ENCODE measurements around the gene ELOVL6. TPM values are rescaled to one million over a fixed set of nuclear protein-coding genes. Genes with fewer than 3 reads are reported as not detected.
A peak's percentile ranks its signal among the peaks of the same experiment; 100 is the strongest.

ELOVL6 gene
- total and polyA plus RNA-seq, 9 donors: 0.36 to 10.4 (median 3.6) TPM

DNA sequence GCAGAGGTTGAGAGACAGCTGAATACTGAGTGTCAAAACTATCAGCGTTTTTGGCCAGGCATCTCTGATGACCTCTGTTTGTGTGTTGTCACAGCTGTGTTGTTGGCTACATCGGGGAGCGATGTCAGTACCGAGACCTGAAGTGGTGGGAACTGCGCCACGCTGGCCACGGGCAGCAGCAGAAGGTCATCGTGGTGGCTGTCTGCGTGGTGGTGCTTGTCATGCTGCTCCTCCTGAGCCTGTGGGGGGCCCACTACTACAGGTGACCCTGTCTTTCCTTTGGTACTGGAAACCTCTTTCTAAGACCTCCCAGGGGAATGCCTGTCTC lies 198.9 kb downstream of the ELOVL6 start:
- no peaks in the 10 kb centered on the region for H3K9me3 ChIP-seq
- H3K4me1 ChIP-seq (ENCODE audit: insufficient read depth): no peaks in the 10 kb centered on the region
- no peak for DNase-seq
- no peak overlapping the region for H3K4me3 ChIP-seq
- intact Hi-C loops (cut with DNase I): loop anchor here in 3 of 4 donors (2.0 to 5.0 kb wide), 2 partner anchors 517 to 518 kb away; no protein-coding TSS in a partner anchor
- no peak for TF ChIP-seq POLR2A (IDR thresholded peaks at IDR 0.05)
- no peak for TF ChIP-seq EP300 (IDR thresholded peaks at IDR 0.05)
- TF ChIP-seq, protein P1, sequence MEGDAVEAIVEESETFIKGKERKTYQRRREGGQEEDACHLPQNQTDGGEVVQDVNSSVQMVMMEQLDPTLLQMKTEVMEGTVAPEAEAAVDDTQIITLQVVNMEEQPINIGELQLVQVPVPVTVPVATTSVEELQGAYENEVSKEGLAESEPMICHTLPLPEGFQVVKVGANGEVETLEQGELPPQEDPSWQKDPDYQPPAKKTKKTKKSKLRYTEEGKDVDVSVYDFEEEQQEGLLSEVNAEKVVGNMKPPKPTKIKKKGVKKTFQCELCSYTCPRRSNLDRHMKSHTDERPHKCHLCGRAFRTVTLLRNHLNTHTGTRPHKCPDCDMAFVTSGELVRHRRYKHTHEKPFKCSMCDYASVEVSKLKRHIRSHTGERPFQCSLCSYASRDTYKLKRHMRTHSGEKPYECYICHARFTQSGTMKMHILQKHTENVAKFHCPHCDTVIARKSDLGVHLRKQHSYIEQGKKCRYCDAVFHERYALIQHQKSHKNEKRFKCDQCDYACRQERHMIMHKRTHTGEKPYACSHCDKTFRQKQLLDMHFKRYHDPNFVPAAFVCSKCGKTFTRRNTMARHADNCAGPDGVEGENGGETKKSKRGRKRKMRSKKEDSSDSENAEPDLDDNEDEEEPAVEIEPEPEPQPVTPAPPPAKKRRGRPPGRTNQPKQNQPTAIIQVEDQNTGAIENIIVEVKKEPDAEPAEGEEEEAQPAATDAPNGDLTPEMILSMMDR (IDR thresholded peaks at IDR 0.05): no peak
- H3K27me3 ChIP-seq: no peaks in the 10 kb centered on the region
- no peak overlapping the region for H3K27ac ChIP-seq
- WGBS, 3 donors: 71 to 79% (median 73%) methylated on average over 9 of the region's 9 CpGs
- H3K36me3 ChIP-seq: no peaks in the 10 kb centered on the region

DNA sequence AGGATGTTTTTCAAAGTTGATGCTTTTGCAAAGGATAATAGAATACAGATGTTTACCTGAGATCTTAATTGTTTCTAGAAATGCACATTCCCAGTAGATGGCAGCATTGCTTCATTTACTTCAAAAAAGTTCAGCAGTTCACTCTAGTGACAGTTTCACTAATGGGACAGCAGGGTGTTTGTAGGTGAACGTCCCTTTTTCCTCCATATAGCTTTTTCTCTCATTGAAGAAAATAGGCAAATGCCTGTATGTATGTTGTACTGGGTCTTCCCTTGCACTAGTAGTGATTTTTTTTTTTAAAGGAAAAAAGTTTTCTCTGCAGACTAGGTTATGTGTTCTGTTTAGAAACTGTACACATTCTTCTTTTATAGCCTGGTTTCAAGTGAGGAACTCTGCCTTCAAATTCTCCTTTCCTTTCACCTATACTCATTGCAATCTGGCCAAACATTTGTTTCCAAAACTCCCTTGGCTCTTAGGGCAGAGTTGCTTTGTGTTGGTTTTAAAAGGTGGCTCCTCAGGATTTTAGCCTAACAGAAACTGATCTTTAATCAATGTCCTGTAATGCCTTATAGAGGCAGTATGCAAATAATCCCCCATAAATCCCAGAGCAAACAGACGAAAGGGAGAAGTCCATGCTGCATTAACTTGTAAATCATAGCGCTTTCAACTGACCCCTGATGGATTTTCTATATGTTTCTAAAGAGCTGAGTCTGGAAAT lies 199.4 kb downstream of the ELOVL6 start:
- 40 to 43% (median 41%) methylated on average over 3 of the region's 3 CpGs for WGBS, 3 donors
- H3K27ac ChIP-seq: no peak overlapping the region
- H3K9me3 ChIP-seq: no peaks in the 10 kb centered on the region
- H3K27me3 ChIP-seq: no peaks in the 10 kb centered on the region
- TF ChIP-seq EP300 (IDR thresholded peaks at IDR 0.05): no peak
- TF ChIP-seq, protein P1 (IDR thresholded peaks at IDR 0.05): peak in 2 of 3 donors; percentile 28 to 39
- H3K4me3 ChIP-seq: no peak overlapping the region
- intact Hi-C loops (cut with DNase I): loop anchor here in 3 of 4 donors (2.0 to 5.0 kb wide), 2 partner anchors 518 kb away; no protein-coding TSS in a partner anchor
- no peaks in the 10 kb centered on the region for H3K4me1 ChIP-seq (ENCODE audit: insufficient read depth)
- no peak for DNase-seq
- no peaks in the 10 kb centered on the region for H3K36me3 ChIP-seq

DNA sequence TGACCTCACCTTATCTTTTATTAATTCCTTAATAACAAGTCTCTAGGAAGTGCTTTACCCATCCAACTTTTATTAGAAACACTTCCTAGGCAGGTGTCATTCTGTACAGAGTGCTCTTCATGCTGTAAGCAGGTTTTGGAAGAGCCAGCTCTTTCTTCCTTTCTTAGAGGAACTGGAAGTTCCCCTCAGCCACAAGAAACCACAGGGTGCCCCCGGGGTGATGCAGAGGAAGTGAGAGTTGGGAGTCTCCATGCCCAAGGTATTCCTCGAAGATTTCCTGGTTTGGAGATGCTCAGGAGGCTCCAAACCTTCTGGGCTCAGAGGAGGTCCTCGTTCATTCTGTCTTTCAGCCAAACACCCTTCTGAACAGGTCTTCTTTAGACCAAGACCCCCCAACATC lies 201.9 kb downstream of the ELOVL6 start:
- Histone ChIP-seq H3K27ac (no peak overlapping the region), H3K27me3 (no peaks in the 10 kb centered on the region), H3K4me1 (ENCODE audit: insufficient read depth) (peaks cover 1% of the 10 kb centered on the region), H3K36me3 (no peaks in the 10 kb centered on the region), H3K4me3 (no peak overlapping the region), H3K9me3 (no peaks in the 10 kb centered on the region)
- intact Hi-C loops (cut with DNase I): loop anchor here in 2 of 4 donors (5.0 kb wide), 1 partner anchor 521 kb away; no protein-coding TSS in a partner anchor
- DNase-seq: no peak
- no peak for TF ChIP-seq EP300 (IDR thresholded peaks at IDR 0.05)
- no peak for TF ChIP-seq POLR2A (IDR thresholded peaks at IDR 0.05)
- 51 to 62% (median 51%) methylated on average over 3 of the region's 3 CpGs for WGBS, 3 donors
